ENCODE results near the gene NKAP. TPM values are rescaled to one million over a fixed set of nuclear protein-coding genes. Genes with fewer than 3 reads are reported as not detected.
"Not testable (repeated sequence)": the region's sequence is repeated elsewhere in the genome, so short reads cannot be mapped to it uniquely, and the experiment has no call there.

The NKAP gene
- total RNA-seq, 4 donors from 2014 or later: 5.2 to 11.4 (median 9.7) TPM

- Histone ChIP-seq H3K27me3 (peaks cover 0 to 21% of the 10 kb centered on the region in 2 donors), H3K36me3 (no peaks in the 10 kb centered on the region), H3K27ac (no peak overlapping the region), H3K4me3 (no peak overlapping the region), H3K4me1 (peaks cover 0 to 11% (median 0%) of the 10 kb centered on the region in 4 donors), H3K9me3 (no peaks in the 10 kb centered on the region)
- TF ChIP-seq, protein P1, sequence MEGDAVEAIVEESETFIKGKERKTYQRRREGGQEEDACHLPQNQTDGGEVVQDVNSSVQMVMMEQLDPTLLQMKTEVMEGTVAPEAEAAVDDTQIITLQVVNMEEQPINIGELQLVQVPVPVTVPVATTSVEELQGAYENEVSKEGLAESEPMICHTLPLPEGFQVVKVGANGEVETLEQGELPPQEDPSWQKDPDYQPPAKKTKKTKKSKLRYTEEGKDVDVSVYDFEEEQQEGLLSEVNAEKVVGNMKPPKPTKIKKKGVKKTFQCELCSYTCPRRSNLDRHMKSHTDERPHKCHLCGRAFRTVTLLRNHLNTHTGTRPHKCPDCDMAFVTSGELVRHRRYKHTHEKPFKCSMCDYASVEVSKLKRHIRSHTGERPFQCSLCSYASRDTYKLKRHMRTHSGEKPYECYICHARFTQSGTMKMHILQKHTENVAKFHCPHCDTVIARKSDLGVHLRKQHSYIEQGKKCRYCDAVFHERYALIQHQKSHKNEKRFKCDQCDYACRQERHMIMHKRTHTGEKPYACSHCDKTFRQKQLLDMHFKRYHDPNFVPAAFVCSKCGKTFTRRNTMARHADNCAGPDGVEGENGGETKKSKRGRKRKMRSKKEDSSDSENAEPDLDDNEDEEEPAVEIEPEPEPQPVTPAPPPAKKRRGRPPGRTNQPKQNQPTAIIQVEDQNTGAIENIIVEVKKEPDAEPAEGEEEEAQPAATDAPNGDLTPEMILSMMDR (IDR thresholded peaks at IDR 0.05): no peak
- TF ChIP-seq EP300 (IDR thresholded peaks at IDR 0.05): no peak
- no peak for DNase-seq (ENCODE audit: low spot score in 2 of 2)
- 82 to 94% methylated on average over 3 of the region's 3 CpGs for WGBS, 2 donors
Measured at GRCh38 chrX:119986203-119986602, 42.7 kb upstream of the NKAP start.

DNA sequence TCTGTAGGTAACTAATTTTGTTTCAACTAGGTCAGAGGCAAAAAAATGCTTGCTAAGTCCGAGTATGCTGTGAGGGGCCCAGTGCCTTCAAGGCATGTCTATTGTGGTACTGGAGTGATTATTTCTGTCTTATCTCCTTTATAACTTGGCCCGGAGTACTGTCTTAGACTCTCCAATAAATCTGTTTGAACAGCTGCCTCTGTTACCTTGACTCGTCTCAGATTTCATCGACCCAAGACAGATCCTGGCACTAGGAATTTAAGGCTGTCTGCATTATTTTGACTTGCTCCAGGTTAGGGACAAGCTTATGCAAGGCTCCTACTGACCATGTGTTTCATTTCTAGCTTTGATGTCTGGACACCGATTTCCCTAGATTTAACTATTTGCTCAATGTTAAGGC, 41.1 kb upstream of the NKAP start:
- TF ChIP-seq POLR2A (IDR thresholded peaks at IDR 0.05) (no peak), EP300 (IDR thresholded peaks at IDR 0.05) (no peak)
- TF ChIP-seq, protein P1 (IDR thresholded peaks at IDR 0.05): no peak
- Histone ChIP-seq H3K27me3 (peaks cover 0 to 6% of the 10 kb centered on the region in 2 donors), H3K9me3 (no peaks in the 10 kb centered on the region), H3K27ac (no peak overlapping the region), H3K4me3 (no peak overlapping the region), H3K36me3 (no peaks in the 10 kb centered on the region), H3K4me1 (no peaks in the 10 kb centered on the region)
- DNase-seq (ENCODE audit: low spot score in 2 of 2): no peak
- WGBS, 2 donors: 41 to 60% methylated on average over 5 of the region's 5 CpGs

GRCh38 chrX:119983494-119983893, 39.9 kb upstream of the NKAP start:
- no peak for DNase-seq (ENCODE audit: low spot score in 2 of 2)
- Histone ChIP-seq H3K4me1 (no peaks in the 10 kb centered on the region), H3K36me3 (no peaks in the 10 kb centered on the region), H3K9me3 (no peaks in the 10 kb centered on the region), H3K27me3 (no peaks in the 10 kb centered on the region), H3K27ac (no peak overlapping the region), H3K4me3 (no peak overlapping the region)
- WGBS, 2 donors: 81 to 92% methylated on average over 2 of the region's 2 CpGs
- TF ChIP-seq EP300 (IDR thresholded peaks at IDR 0.05) (no peak), POLR2A (IDR thresholded peaks at IDR 0.05) (no peak)
- TF ChIP-seq, protein P1 (IDR thresholded peaks at IDR 0.05): no peak

DNA sequence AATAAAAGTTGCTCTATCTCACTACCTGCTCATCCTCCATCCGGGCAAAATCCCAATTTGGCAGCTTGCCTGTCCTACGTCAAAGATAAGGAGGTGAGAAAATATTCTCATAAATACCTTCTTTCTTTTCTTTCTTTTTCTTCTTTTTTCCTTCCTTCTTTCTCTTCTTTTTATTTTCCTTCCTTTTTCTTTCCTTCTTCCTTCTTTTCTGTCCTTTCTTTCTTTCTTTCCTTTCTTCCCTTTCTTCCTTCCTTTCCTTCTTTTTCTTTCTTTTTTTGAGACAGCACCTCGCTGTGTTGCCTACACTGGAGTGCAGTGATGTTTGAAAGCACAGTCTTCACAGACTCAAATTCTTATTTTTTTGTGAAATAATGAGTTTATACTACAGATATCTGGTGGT, 38.6 kb upstream of the NKAP start:
- no peaks in the 10 kb centered on the region for H3K4me1 ChIP-seq
- TF ChIP-seq, protein P1 (IDR thresholded peaks at IDR 0.05): no peak
- TF ChIP-seq EP300 (IDR thresholded peaks at IDR 0.05) (no peak), POLR2A (IDR thresholded peaks at IDR 0.05) (no peak)
- no peaks in the 10 kb centered on the region for H3K9me3 ChIP-seq
- DNase-seq (ENCODE audit: low spot score in 2 of 2): no peak
- WGBS, 2 donors: 51 to 61% methylated on average over 3 of the region's 3 CpGs
- no peaks in the 10 kb centered on the region for H3K27me3 ChIP-seq
- H3K27ac ChIP-seq: no peak overlapping the region
- no peak overlapping the region for H3K4me3 ChIP-seq
- H3K36me3 ChIP-seq: no peaks in the 10 kb centered on the region

- Histone ChIP-seq H3K4me3 (no peak overlapping the region), H3K36me3 (no peaks in the 10 kb centered on the region), H3K9me3 (no peaks in the 10 kb centered on the region), H3K27me3 (no peaks in the 10 kb centered on the region), H3K27ac (no peak overlapping the region), H3K4me1 (no peaks in the 10 kb centered on the region)
- 41 to 45% methylated on average over 15 of the region's 15 CpGs for WGBS, 2 donors
- no peak for DNase-seq (ENCODE audit: low spot score in 2 of 2)
- TF ChIP-seq, protein P1 (IDR thresholded peaks at IDR 0.05): peak in 3 of 5 experiments; percentile 14 to 35 (median 25)
- no peak for TF ChIP-seq EP300 (IDR thresholded peaks at IDR 0.05)
- no peak for TF ChIP-seq POLR2A (IDR thresholded peaks at IDR 0.05)
Measured at GRCh38 chrX:119981286-119982070, 37.9 kb upstream of the NKAP start.

DNA sequence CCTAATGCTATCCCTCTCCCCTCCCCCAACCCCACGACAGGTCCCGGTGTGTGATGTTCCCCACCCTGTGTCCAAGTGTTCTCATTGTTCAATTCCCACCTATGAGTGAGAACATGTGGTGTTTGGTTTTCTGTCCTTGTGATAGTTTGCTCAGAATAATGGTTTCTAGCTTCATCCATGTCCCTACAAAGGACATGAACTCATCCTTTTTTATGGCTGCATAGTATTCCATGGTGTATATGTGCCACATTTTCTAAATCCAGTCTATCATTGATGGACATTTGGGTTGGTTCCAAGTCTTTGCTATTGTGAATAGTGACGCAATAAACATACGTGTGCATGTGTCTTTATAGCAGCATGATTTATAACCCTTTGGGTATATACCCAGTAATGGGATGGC, 33.6 kb upstream of the NKAP start:
- H3K9me3 ChIP-seq; H3K4me3 ChIP-seq; DNase-seq (ENCODE audit: low spot score in 2 of 2); H3K27me3 ChIP-seq; H3K36me3 ChIP-seq; H3K27ac ChIP-seq; H3K4me1 ChIP-seq: not testable (repeated sequence)
- WGBS, 2 donors: 89 to 96% methylated on average over 4 of the region's 4 CpGs

Data from tibial nerve (tissue), 4 donors.